ENCODE measurements around the gene RHOJ. TPM values are rescaled to one million over a fixed set of nuclear protein-coding genes. Genes with fewer than 3 reads are reported as not detected.
A peak's percentile ranks its signal among the peaks of the same experiment; 100 is the strongest.

RHOJ gene
- total and polyA plus RNA-seq, 2 donors (not counting 3 experiments of a cell fraction or from before 2014, with no cell fraction given) = 191 to 486 TPM

DNA sequence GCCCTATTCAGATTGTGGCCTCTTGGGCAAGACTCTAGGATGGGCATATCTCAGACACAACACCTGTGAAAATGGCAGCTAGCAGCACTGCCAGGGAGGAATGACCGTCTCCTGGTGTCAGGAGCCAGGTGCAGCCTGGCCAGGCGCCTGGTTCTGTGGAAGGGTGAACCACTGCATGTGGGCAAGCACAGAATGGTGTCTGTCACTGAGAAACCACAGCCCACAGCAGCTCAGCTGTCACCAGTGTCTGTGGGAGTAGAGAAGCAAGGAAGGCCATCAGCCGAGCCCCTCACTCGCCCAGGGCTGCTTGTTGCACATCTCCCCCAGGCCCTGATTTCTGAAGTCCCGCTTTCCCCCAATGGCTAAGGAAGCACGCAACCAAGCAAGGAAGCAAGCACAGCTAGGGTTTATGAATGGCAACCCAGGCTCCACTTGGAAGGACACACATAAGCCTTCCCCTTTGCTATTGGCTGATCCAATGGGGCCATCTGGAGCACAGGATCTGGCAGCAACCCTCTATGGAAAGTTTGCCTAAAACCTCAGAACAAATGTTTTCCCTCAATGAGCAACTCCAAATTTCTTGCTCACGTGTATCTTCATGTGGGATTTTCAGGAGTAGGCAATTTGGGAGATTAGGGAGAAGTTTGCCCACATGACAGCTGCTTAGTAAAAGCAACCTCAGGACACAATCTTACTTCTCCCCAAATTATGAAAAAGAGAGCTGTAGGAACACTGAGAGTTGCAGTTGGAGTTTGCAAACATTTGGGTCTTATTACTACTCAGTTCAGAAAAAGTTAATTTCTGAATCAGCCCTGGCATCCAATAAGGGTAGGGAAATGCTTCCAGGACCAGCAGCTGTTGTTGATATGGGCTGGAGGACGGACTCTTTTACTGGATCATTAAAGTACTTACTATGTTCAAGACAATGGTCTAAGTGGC, 69.7 kb downstream of the RHOJ start:
- no peak overlapping the region for H2AFZ ChIP-seq (ENCODE audit: low read depth, low read length)
- no peak overlapping the region for H3K4me3 ChIP-seq (replicated peaks in 1 of 3; ENCODE audit: insufficient read depth in 1 of 3, low read depth in 1 of 3, low read length in 3 of 3)
- CTCF ChIA-PET = interaction anchor here (4.0 to 4.4 kb wide), 2 partner anchors 69 to 99 kb away, joined by 22 to 27 read pairs; partner anchors contain the start of gene RHOJ
- H3K79me2 ChIP-seq (ENCODE audit: control insufficient read depth, insufficient read depth, low read length) = peaks cover 69% of the 10 kb centered on the region
- H3K36me3 ChIP-seq (ENCODE audit: control insufficient read depth in 2 of 2, extremely low read depth in 1 of 2, insufficient read depth in 2 of 2, low read length in 2 of 2) = peaks cover 20 to 41% of the 10 kb centered on the region in 2 experiments
- DNase-seq (ENCODE audit: low read depth, low spot score) = no peak
- intact Hi-C loops (cut with micrococcal nuclease) = no loop called here
- no TSS peak for BruUV-seq (replicated peaks)
- H3K4me1 ChIP-seq (ENCODE audit: control insufficient read depth, extremely low read depth, insufficient read depth, low read length) = peaks cover 3% of the 10 kb centered on the region
- no peaks in the 10 kb centered on the region for H3K9me3 ChIP-seq (replicated peaks; ENCODE audit: control insufficient read depth, insufficient read depth, low read length)
- no peak for FAIRE-seq
- TF ChIP-seq, protein P1, sequence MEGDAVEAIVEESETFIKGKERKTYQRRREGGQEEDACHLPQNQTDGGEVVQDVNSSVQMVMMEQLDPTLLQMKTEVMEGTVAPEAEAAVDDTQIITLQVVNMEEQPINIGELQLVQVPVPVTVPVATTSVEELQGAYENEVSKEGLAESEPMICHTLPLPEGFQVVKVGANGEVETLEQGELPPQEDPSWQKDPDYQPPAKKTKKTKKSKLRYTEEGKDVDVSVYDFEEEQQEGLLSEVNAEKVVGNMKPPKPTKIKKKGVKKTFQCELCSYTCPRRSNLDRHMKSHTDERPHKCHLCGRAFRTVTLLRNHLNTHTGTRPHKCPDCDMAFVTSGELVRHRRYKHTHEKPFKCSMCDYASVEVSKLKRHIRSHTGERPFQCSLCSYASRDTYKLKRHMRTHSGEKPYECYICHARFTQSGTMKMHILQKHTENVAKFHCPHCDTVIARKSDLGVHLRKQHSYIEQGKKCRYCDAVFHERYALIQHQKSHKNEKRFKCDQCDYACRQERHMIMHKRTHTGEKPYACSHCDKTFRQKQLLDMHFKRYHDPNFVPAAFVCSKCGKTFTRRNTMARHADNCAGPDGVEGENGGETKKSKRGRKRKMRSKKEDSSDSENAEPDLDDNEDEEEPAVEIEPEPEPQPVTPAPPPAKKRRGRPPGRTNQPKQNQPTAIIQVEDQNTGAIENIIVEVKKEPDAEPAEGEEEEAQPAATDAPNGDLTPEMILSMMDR (IDR thresholded peaks at IDR 0.05; ENCODE audit: extremely low read depth in 1 of 2, insufficient read depth in 1 of 2, low read depth in 1 of 2, low read length in 2 of 2) = no peak
- peak; percentile 26 for TF ChIP-seq POLR2A (IDR thresholded peaks at IDR 0.05; ENCODE audit: low read depth, low read length)
- TF ChIP-seq JUN (IDR thresholded peaks at IDR 0.05; ENCODE audit: borderline replicate concordance, insufficient read depth, insufficient read length, low read depth) = no peak
- no peaks in the 10 kb centered on the region for H4K20me1 ChIP-seq (replicated peaks; ENCODE audit: control insufficient read depth, extremely low read depth, insufficient read depth, low read length)
- no peak overlapping the region for H3K4me2 ChIP-seq (ENCODE audit: insufficient read depth, low read length)
- dilution Hi-C loops (cut with MboI; ENCODE audit: extremely low pct_ligation_motif_present, low sequenced_read_pairs) = no loop called here
- no peaks in the 10 kb centered on the region for H3K27me3 ChIP-seq (ENCODE audit: control insufficient read depth in 2 of 2, insufficient read depth in 2 of 2, low read length in 2 of 2)
- H3K9ac ChIP-seq (replicated peaks; ENCODE audit: extremely low read depth, insufficient read depth, low read length) = no peak overlapping the region
- no peaks in the 10 kb centered on the region for H3K9me1 ChIP-seq (replicated peaks; ENCODE audit: control insufficient read depth, extremely low read depth, insufficient read depth, low read length)
- POLR2A ChIA-PET = no interaction called here
- H3K27ac ChIP-seq (ENCODE audit: insufficient read depth, low read depth, low read length) = no peak overlapping the region

DNA sequence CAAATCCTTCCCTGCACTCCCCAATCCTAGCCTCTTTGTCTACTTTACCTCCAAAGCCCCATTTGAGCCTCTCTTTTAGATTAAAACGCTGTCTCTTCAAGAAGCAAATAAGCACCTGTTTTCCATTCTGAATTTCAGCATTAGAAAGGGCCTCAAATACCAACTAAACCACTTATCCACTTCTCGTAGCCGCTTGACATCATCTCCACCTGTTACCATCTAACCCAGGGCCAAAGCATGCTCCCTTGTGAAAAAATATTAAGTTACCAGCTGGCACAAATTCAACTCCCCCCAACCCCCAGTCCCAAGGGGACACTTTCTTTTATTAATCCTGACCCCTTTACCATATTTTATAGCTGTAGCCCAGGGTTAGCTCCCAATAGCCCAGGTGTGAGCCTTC, 71.4 kb downstream of the RHOJ start:
- peaks cover 20 to 30% of the 10 kb centered on the region in 2 experiments for H3K36me3 ChIP-seq (ENCODE audit: control insufficient read depth in 2 of 2, extremely low read depth in 1 of 2, insufficient read depth in 2 of 2, low read length in 2 of 2)
- CTCF ChIA-PET = interaction anchor here (0.8 to 4.8 kb wide), 6 partner anchors 14 to 439 kb away, joined by 3 to 70 read pairs (median 5); partner anchors contain the start of gene RHOJ
- POLR2A ChIA-PET = no interaction called here
- no peaks in the 10 kb centered on the region for H3K27me3 ChIP-seq (ENCODE audit: control insufficient read depth in 2 of 2, insufficient read depth in 2 of 2, low read length in 2 of 2)
- intact Hi-C loops (cut with micrococcal nuclease) = loop anchor here (1.0 to 5.0 kb wide), 3 partner anchors 71 to 233 kb away; partner anchors contain the start of gene RHOJ
- no peak for FAIRE-seq
- TF ChIP-seq JUN (IDR thresholded peaks at IDR 0.05; ENCODE audit: borderline replicate concordance, insufficient read depth, insufficient read length, low read depth) (no peak), MYC (IDR thresholded peaks at IDR 0.05; ENCODE audit: low read depth, low read length) (no peak), GATA2 (IDR thresholded peaks at IDR 0.05; ENCODE audit: insufficient read depth, insufficient read length, low read depth, low read length) (no peak), POLR2AphosphoS5 (IDR thresholded peaks at IDR 0.05; ENCODE audit: insufficient read depth, low read depth, low read length) (no peak)
- TF ChIP-seq, protein P2, sequence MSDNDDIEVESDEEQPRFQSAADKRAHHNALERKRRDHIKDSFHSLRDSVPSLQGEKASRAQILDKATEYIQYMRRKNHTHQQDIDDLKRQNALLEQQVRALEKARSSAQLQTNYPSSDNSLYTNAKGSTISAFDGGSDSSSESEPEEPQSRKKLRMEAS (IDR thresholded peaks at IDR 0.05; ENCODE audit: insufficient read depth, insufficient read length) = no peak
- H4K20me1 ChIP-seq (replicated peaks; ENCODE audit: control insufficient read depth, extremely low read depth, insufficient read depth, low read length) = no peaks in the 10 kb centered on the region
- BruUV-seq (replicated peaks) = no TSS peak
- no peak overlapping the region for H2AFZ ChIP-seq (ENCODE audit: low read depth, low read length)
- H3K9me1 ChIP-seq (replicated peaks; ENCODE audit: control insufficient read depth, extremely low read depth, insufficient read depth, low read length) = no peaks in the 10 kb centered on the region
- H3K4me1 ChIP-seq (ENCODE audit: control insufficient read depth, extremely low read depth, insufficient read depth, low read length) = peaks cover 3% of the 10 kb centered on the region
- H3K9me3 ChIP-seq (replicated peaks; ENCODE audit: control insufficient read depth, insufficient read depth, low read length) = no peaks in the 10 kb centered on the region
- H3K79me2 ChIP-seq (ENCODE audit: control insufficient read depth, insufficient read depth, low read length) = peaks cover 57% of the 10 kb centered on the region
- H3K27ac ChIP-seq (ENCODE audit: insufficient read depth, low read depth, low read length) = no peak overlapping the region
- DNase-seq (ENCODE audit: low read depth, low spot score) = no peak
- dilution Hi-C loops (cut with MboI; ENCODE audit: extremely low pct_ligation_motif_present, low sequenced_read_pairs) = no loop called here
- H3K4me3 ChIP-seq (replicated peaks in 1 of 3; ENCODE audit: insufficient read depth in 1 of 3, low read depth in 1 of 3, low read length in 3 of 3) = no peak overlapping the region
- no peak overlapping the region for H3K9ac ChIP-seq (replicated peaks; ENCODE audit: extremely low read depth, insufficient read depth, low read length)
- H3K4me2 ChIP-seq (ENCODE audit: insufficient read depth, low read length) = no peak overlapping the region

Data from endothelial cell of umbilical vein (primary cell).